Mucosa of descending colon (tissue), 3 donors: ENCODE results near the gene GLB1L3. TPM values are rescaled to one million over a fixed set of nuclear protein-coding genes. Genes with fewer than 3 reads are reported as not detected.

ENCODE experiments used
- ATAC-seq: fragments of 200-7000 bp; cut with Tn5 transposase; one replicate; pipeline ENCODE4 v1.9.1; 2020; ENCODE audit warnings: mild to moderate bottlenecking, moderate library complexity
- DNase-seq, 3 donors: peaks; one replicate each; pipeline ENCODE4 v3.0.0-alpha.2; 2020
- H3K36me3 ChIP-seq: fragments of 200-600 bp; one replicate; pipeline ENCODE4 v1.8.0; 2021; ENCODE audit warnings: low read depth, mild to moderate bottlenecking
- H3K4me1 ChIP-seq: fragments of 200-600 bp; one replicate; pipeline ENCODE4 v1.8.0; 2021; ENCODE audit warnings: low read depth, mild to moderate bottlenecking
- H3K4me3 ChIP-seq: fragments of 200-600 bp; one replicate; pipeline ENCODE4 v1.8.0; 2021; ENCODE audit warnings: mild to moderate bottlenecking
- H3K9me3 ChIP-seq: fragments of 200-600 bp; one replicate; pipeline ENCODE4 v1.8.0; 2021; ENCODE audit warnings: mild to moderate bottlenecking
- intact Hi-C, 2 donors: fragments of 100-400 bp; cut with DNase I in 1 of 2; cut with micrococcal nuclease in 1 of 2; formaldehyde crosslinking; loops; one replicate each; pipeline versions ENCODE4 v1.11.0 to v1.11.1; 2022; cut with DNase I, micrococcal nuclease
- total RNA-seq, 3 donors: library from RNA; stranded (reverse); fragmentation: NEBNext Ultra II Directional in 2 of 3; extraction: Animal tissue kit (Norgen Biotek cat#: 25700) in 2 of 3; gene quantifications; one replicate each; pipeline versions ENCODE4 v1.2.1 to v1.2.4, GENCODE V29; 2021 to 2023
- TF ChIP-seq, protein P1 (sequence below): fragments of 200-600 bp; IDR thresholded peaks from one replicate; pipeline ENCODE4 v1.8.0; 2022; ENCODE audit warnings: antibody characterized with exemption, mild to moderate bottlenecking
- donor health status: DM: no; HTN: no; CAD: no; lungs with moderate emphysema.
- donor health status: DM: no; HTN: no; CAD: no.
- donor health status: DM: no; HTN: yes; CAD: no.

The GLB1L3 gene
- total RNA-seq, 3 donors from 2014 or later = 0.09 TPM; not detected in 2

DNA sequence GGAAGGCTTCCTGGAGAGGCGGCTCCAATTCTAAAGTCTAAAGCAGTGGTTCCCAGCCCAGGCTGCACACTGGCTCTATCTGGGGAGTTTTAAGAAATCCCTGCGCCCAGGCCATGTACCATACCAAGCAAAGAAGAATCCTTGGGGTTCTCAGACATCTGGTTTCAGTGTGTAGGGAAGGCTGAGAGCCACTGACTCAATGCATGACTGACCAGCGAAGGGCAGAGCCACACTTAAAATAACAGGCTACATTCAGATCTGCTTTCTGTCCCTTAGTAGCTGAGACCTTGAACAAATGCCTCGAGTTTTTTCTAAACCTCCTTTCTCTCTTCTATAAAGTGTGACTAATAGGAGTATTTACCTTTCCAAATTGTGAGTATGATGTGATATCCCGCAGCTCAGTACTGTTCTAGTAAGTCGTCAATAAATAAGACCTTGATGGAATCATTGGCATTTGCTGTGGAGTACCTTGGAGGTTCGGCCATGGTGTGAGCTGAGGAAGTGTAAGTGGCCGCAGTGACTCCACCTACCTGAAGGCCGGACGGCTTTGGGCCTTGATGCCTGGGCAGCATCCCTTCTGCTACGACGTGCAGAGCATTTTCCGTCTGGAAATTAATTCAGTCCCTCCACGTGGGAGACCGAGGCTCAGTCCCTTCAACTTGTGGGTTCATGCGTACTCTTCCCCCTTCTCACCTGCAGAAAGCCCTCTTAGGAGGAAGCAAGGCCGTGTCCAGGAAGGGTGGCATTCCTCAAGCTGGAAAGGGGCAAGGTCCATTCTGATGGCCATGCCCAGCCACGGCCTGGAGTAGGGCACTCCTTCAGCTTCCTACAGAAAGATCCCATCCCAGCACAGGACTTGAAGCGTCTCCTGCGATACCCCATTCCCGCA is 80.7 kb downstream of the GLB1L3 start:
- Histone ChIP-seq H3K4me1 (no peaks in the 10 kb centered on the region), H3K36me3 (no peaks in the 10 kb centered on the region), H3K4me3 (no peak overlapping the region), H3K9me3 (no peaks in the 10 kb centered on the region)
- TF ChIP-seq, protein P1, sequence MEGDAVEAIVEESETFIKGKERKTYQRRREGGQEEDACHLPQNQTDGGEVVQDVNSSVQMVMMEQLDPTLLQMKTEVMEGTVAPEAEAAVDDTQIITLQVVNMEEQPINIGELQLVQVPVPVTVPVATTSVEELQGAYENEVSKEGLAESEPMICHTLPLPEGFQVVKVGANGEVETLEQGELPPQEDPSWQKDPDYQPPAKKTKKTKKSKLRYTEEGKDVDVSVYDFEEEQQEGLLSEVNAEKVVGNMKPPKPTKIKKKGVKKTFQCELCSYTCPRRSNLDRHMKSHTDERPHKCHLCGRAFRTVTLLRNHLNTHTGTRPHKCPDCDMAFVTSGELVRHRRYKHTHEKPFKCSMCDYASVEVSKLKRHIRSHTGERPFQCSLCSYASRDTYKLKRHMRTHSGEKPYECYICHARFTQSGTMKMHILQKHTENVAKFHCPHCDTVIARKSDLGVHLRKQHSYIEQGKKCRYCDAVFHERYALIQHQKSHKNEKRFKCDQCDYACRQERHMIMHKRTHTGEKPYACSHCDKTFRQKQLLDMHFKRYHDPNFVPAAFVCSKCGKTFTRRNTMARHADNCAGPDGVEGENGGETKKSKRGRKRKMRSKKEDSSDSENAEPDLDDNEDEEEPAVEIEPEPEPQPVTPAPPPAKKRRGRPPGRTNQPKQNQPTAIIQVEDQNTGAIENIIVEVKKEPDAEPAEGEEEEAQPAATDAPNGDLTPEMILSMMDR = no peak
- peak; percentile 48 for ATAC-seq
- DNase-seq = no peak
- intact Hi-C loops = no loop called here

DNA sequence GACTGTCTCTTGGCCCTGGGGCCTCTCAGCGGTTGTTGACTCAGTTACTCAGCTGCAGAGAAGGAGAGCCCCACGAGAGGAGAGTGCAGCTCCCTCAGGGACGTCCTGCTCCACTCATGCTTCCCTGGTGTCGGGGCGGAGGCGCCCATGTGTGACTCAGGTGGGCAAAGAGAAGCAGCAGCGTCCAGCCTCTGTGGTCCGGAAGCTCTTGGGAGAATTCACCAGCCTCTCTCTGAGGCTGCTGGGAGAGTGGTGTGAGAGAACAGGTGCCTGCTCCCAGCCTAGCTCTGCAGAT is 81.3 kb downstream of the GLB1L3 start:
- no peak for DNase-seq
- Histone ChIP-seq H3K36me3 (no peaks in the 10 kb centered on the region), H3K9me3 (no peaks in the 10 kb centered on the region), H3K4me1 (no peaks in the 10 kb centered on the region), H3K4me3 (no peak overlapping the region)
- no peak for ATAC-seq
- TF ChIP-seq, protein P1 = no peak
- intact Hi-C loops = no loop called here

DNA sequence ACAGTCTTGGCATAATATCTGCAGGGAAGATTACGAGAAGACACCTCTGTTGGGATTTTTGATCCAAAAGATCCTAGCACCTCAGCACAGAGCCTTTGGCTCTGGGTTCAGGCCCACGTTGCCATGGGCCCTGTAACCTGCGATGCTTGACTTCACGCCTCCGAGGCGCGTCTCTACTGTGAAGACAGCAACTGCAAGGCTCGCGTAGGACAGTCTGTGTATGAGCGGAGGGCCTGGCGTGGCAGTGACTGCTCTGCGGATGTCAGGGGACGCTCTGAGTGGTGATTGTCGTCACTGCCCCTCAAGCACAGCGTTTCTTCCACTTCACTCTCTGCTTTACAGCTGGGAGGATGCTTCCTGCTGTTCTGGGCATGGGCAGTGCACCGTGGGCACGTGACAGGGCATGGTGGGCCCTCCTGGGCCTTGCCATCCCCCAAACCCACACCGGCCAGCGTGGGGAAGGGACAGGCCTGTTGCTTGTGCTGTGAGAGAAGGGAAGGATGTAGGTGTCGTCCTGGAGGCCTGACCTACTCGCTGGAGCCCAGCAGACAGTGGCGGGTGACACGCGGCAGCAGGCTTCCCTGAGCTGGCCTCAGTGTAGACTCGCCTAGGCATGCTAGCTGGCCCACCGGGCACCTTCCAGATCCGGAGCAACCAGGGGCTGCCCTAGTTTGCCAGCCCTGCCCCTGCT is 82.1 kb downstream of the GLB1L3 start:
- no peaks in the 10 kb centered on the region for H3K9me3 ChIP-seq
- H3K4me1 ChIP-seq = no peaks in the 10 kb centered on the region
- intact Hi-C loops = no loop called here
- no peak overlapping the region for H3K4me3 ChIP-seq
- H3K36me3 ChIP-seq = no peaks in the 10 kb centered on the region
- TF ChIP-seq, protein P1 = no peak
- no peak for DNase-seq
- ATAC-seq = no peak

DNA sequence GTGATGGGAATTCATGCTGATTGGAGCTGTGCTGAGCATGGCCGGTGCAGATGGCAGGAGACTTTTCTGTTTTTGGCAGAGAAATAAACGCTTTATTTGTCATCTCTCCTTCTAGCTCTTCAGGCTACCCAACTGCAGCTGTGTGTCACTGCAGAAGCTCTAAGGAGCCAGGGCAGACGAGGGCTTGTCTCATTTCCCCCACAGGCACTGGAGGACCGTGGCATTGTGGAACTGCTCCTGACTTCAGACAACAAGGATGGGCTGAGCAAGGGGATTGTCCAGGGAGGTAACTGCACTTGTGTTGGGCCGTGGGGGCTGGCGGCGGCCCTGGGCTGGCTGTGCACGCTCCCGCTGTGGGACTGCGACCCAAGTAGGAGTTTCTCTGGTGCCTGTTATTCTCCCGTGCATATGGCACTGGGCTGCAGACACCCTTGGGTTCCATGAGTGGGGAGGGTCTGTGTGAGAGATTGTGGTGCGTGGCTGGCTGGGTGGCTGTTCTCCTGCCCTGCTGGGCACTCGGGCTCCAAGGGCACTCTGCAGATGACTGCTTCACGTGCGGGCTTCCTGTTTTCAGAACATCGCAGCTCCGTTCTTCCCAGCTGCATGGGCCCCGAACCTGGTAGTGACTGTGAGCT is 82.8 kb downstream of the GLB1L3 start:
- Histone ChIP-seq H3K36me3 (no peaks in the 10 kb centered on the region), H3K9me3 (no peaks in the 10 kb centered on the region), H3K4me1 (no peaks in the 10 kb centered on the region), H3K4me3 (no peak overlapping the region)
- DNase-seq (no peak), ATAC-seq (no peak)
- intact Hi-C loops = no loop called here
- TF ChIP-seq, protein P1 = no peak

DNA sequence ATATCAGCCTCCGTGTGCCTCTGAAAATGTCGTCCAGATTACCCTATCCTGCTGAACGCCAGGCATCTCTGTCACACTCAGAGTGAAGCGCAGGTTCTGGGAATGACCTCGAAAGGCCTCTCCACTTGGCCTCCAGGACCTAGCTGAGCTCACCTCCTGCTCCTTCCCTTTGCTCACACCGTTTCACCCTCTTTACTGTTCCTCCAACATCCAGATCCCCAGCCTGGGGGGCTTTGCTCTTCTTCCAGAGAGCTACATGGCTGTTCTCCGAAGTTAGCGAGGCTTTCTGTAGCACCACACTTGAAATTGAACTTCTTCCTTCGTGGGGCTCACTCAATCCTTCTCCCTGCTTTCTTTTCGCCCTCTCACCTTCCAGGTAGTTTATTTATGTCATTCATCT is 83.5 kb downstream of the GLB1L3 start:
- H3K4me1 ChIP-seq = no peaks in the 10 kb centered on the region
- H3K36me3 ChIP-seq = no peaks in the 10 kb centered on the region
- DNase-seq (no peak), ATAC-seq (no peak)
- H3K9me3 ChIP-seq = no peaks in the 10 kb centered on the region
- H3K4me3 ChIP-seq = no peak overlapping the region
- TF ChIP-seq, protein P1 = no peak
- intact Hi-C loops = no loop called here
